GM12864 (cell line): Measurements from ENCODE around the gene FERMT3.

Source experiments
- DNase-seq: peaks from one replicate; pipeline ENCODE4 v3.0.0-alpha.2; 2011; ENCODE audit warnings: low read depth
- H3K4me3 ChIP-seq: 2 replicates; pipeline ENCODE4 v1.5.1; 2011; ENCODE audit warnings: mild to moderate bottlenecking, low read depth, low read length, control low read depth
- CTCF ChIP-seq: IDR thresholded peaks from 2 replicates; pipeline ENCODE4 v1.5.1; 2011; ENCODE audit warnings: low read depth, mild to moderate bottlenecking, moderate library complexity, low read length, control low read depth, inconsistent platforms; ENCODE audit errors: missing control alignments

FERMT3 gene

GRCh38 chr11:64227405-64227956 lies 21.0 kb downstream of the FERMT3 start:
- DNase-seq = no peak
- peak overlapping the region; percentile 62 for H3K4me3 ChIP-seq
- TF ChIP-seq CTCF = no peak

- DNase-seq = no peak
- H3K4me3 ChIP-seq = peak overlapping the region; percentile 82
- TF ChIP-seq CTCF = no peak
These were observed 22.7 kb downstream of the FERMT3 start for GRCh38 chr11:64229090-64229743.

GRCh38 chr11:64229744-64230170 lies 23.2 kb downstream of the FERMT3 start:
- H3K4me3 ChIP-seq = peak overlapping the region; percentile 82
- no peak for TF ChIP-seq CTCF
- no peak for DNase-seq

- DNase-seq = peak; percentile 83
- no peak for TF ChIP-seq CTCF
- H3K4me3 ChIP-seq = peak within 1 kb of the TSS; percentile 82
These were observed 23.9 kb downstream of the FERMT3 start, which contains the start of gene DNAJC4 for GRCh38 chr11:64230171-64230984. Gene DNAJC4, plus strand, starts transcription at chr11:64230548. Its CDS starts 307 bp downstream, at chr11:64230855.

- DNase-seq = no peak
- no peak for TF ChIP-seq CTCF
- H3K4me3 ChIP-seq = peak overlapping the region; percentile 82
These were observed 24.5 kb downstream of the FERMT3 start for GRCh38 chr11:64230985-64231365.

- no peak overlapping the region for H3K4me3 ChIP-seq
- DNase-seq = no peak
- no peak for TF ChIP-seq CTCF
These were observed 25.0 kb downstream of the FERMT3 start for GRCh38 chr11:64231546-64231945.
